Measurements from ENCODE around the gene MUC4. TPM values are rescaled to one million over a fixed set of nuclear protein-coding genes. Genes with fewer than 3 reads are reported as not detected.
"Not testable (repeated sequence)": the region's sequence is repeated elsewhere in the genome, so short reads cannot be mapped to it uniquely, and the experiment has no call there.

MUC4 gene
- polyA plus RNA-seq, 1 of the 3 experiments (the other 2 are of a cell fraction) = 0.07 TPM

- CTCF ChIA-PET = not testable (repeated sequence)
- WGBS (ENCODE audit: low lambda C conversion rate) = 72% methylated on average over 8 of the region's 28 CpGs
These were observed 40.7 kb downstream of the MUC4 start for GRCh38 chr3:195770841-195771645.

GRCh38 chr3:195770081-195770840 is 41.5 kb downstream of the MUC4 start:
- 41% methylated on average over 6 of the region's 16 CpGs for WGBS (ENCODE audit: low lambda C conversion rate)
- Histone ChIP-seq H3K4me1 (ENCODE audit: control insufficient read depth in 1 of 2, insufficient read depth in 2 of 2, low read depth in 1 of 2, low read length in 1 of 2) (no peaks in the 10 kb centered on the region), H3K9me2 (no peaks in the 10 kb centered on the region), H3K9ac (no peak overlapping the region), H3F3A (replicated peaks; ENCODE audit: insufficient read depth) (no peaks in the 10 kb centered on the region), H3K27me3 (ENCODE audit: insufficient read depth) (no peaks in the 10 kb centered on the region), H2AFZ (ENCODE audit: low read depth) (no peak overlapping the region), H3K79me2 (ENCODE audit: insufficient read depth) (no peaks in the 10 kb centered on the region), H3K27ac (ENCODE audit: low read depth in 2 of 2, low read length in 1 of 2) (no peak overlapping the region), H3K36me3 (replicated peaks in 1 of 2; ENCODE audit: control insufficient read depth in 1 of 2, insufficient read depth in 2 of 2, low read length in 1 of 2) (no peaks in the 10 kb centered on the region), H4K20me1 (ENCODE audit: insufficient read depth) (no peaks in the 10 kb centered on the region), H3K4me3 (ENCODE audit: low read depth in 2 of 2, low read length in 1 of 2) (no peak overlapping the region), H3K4me2 (no peak overlapping the region), H3K9me3 (no peaks in the 10 kb centered on the region)
- ChIA-PET POLR2A (no interaction called here), CTCF (interaction anchor here (1.3 kb wide), 1 partner anchor 81 kb away, joined by 4 read pairs; no protein-coding TSS in a partner anchor)
- no peak for DNase-seq
- TF ChIP-seq, protein P1, sequence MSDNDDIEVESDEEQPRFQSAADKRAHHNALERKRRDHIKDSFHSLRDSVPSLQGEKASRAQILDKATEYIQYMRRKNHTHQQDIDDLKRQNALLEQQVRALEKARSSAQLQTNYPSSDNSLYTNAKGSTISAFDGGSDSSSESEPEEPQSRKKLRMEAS (IDR thresholded peaks at IDR 0.05; ENCODE audit: low read depth) = no peak
- TF ChIP-seq SIN3A (IDR thresholded peaks at IDR 0.05; ENCODE audit: borderline replicate concordance, low read depth, low read length) (no peak), RCOR1 (IDR thresholded peaks at IDR 0.05; ENCODE audit: low read length) (no peak), TCF12 (IDR thresholded peaks at IDR 0.05) (no peak), POLR2AphosphoS5 (IDR thresholded peaks at IDR 0.05; ENCODE audit: low read depth, low read length) (no peak), GABPA (IDR thresholded peaks at IDR 0.05; ENCODE audit: low read depth) (no peak), RXRA (IDR thresholded peaks at IDR 0.05; ENCODE audit: borderline replicate concordance, low read depth) (no peak), NFIC (IDR thresholded peaks at IDR 0.05; ENCODE audit: borderline replicate concordance) (no peak), SMC3 (IDR thresholded peaks at IDR 0.05; ENCODE audit: low read depth, low read length) (no peak), YY1 (IDR thresholded peaks at IDR 0.05; ENCODE audit: low read depth) (no peak), CHD2 (IDR thresholded peaks at IDR 0.05; ENCODE audit: low read length, partially characterized antibody) (no peak), RAD21 (IDR thresholded peaks at IDR 0.05; ENCODE audit: low read length) (no peak), CTCF (IDR thresholded peaks at IDR 0.05) (no peak), FOXJ3 (CRISPR knock-in tag; IDR thresholded peaks at IDR 0.05) (no peak), RFX5 (IDR thresholded peaks at IDR 0.05; ENCODE audit: low read length) (no peak)
- TF ChIP-seq, protein P2, sequence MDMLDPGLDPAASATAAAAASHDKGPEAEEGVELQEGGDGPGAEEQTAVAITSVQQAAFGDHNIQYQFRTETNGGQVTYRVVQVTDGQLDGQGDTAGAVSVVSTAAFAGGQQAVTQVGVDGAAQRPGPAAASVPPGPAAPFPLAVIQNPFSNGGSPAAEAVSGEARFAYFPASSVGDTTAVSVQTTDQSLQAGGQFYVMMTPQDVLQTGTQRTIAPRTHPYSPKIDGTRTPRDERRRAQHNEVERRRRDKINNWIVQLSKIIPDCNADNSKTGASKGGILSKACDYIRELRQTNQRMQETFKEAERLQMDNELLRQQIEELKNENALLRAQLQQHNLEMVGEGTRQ (IDR thresholded peaks at IDR 0.05; ENCODE audit: borderline replicate concordance, low read depth, low read length) = no peak
- TF ChIP-seq, protein P3, sequence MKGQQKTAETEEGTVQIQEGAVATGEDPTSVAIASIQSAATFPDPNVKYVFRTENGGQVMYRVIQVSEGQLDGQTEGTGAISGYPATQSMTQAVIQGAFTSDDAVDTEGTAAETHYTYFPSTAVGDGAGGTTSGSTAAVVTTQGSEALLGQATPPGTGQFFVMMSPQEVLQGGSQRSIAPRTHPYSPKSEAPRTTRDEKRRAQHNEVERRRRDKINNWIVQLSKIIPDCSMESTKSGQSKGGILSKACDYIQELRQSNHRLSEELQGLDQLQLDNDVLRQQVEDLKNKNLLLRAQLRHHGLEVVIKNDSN (IDR thresholded peaks at IDR 0.05; ENCODE audit: borderline replicate concordance, low read depth) = no peak
- TF ChIP-seq, protein P4, sequence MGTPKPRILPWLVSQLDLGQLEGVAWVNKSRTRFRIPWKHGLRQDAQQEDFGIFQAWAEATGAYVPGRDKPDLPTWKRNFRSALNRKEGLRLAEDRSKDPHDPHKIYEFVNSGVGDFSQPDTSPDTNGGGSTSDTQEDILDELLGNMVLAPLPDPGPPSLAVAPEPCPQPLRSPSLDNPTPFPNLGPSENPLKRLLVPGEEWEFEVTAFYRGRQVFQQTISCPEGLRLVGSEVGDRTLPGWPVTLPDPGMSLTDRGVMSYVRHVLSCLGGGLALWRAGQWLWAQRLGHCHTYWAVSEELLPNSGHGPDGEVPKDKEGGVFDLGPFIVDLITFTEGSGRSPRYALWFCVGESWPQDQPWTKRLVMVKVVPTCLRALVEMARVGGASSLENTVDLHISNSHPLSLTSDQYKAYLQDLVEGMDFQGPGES (IDR thresholded peaks at IDR 0.05; ENCODE audit: low read depth, low read length) = no peak
- TF ChIP-seq, protein P5, sequence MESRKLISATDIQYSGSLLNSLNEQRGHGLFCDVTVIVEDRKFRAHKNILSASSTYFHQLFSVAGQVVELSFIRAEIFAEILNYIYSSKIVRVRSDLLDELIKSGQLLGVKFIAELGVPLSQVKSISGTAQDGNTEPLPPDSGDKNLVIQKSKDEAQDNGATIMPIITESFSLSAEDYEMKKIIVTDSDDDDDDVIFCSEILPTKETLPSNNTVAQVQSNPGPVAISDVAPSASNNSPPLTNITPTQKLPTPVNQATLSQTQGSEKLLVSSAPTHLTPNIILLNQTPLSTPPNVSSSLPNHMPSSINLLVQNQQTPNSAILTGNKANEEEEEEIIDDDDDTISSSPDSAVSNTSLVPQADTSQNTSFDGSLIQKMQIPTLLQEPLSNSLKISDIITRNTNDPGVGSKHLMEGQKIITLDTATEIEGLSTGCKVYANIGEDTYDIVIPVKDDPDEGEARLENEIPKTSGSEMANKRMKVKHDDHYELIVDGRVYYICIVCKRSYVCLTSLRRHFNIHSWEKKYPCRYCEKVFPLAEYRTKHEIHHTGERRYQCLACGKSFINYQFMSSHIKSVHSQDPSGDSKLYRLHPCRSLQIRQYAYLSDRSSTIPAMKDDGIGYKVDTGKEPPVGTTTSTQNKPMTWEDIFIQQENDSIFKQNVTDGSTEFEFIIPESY (IDR thresholded peaks at IDR 0.05; ENCODE audit: borderline replicate concordance, low read depth) = no peak

More at GRCh38 chr3:195770841-195771645, 40.7 kb downstream of the MUC4 start:
- H4K20me1 ChIP-seq (ENCODE audit: insufficient read depth); H3F3A ChIP-seq (replicated peaks; ENCODE audit: insufficient read depth); H3K4me2 ChIP-seq; H3K9me3 ChIP-seq; H2AFZ ChIP-seq (ENCODE audit: low read depth); POLR2A ChIA-PET; H3K79me2 ChIP-seq (ENCODE audit: insufficient read depth); H3K9ac ChIP-seq; H3K27me3 ChIP-seq (ENCODE audit: insufficient read depth); H3K4me1 ChIP-seq (ENCODE audit: control insufficient read depth in 1 of 2, insufficient read depth in 2 of 2, low read depth in 1 of 2, low read length in 1 of 2); H3K4me3 ChIP-seq (ENCODE audit: low read depth in 2 of 2, low read length in 1 of 2); H3K27ac ChIP-seq (ENCODE audit: low read depth in 2 of 2, low read length in 1 of 2); DNase-seq; H3K36me3 ChIP-seq (replicated peaks in 1 of 2; ENCODE audit: control insufficient read depth in 1 of 2, insufficient read depth in 2 of 2, low read length in 1 of 2); H3K9me2 ChIP-seq: not testable (repeated sequence)
